OCI-LY3 (cell line): ENCODE measurements around the gene HSPA12B.

Experiments used
- CTCF ChIP-seq: fragments of 200-600, 300-600 bp; sonication (generic); IDR thresholded peaks from 2 replicates; pipeline ENCODE4 v1.5.1; 2014; ENCODE audit warnings: antibody characterized with exemption, low read length, low read depth
- EZH2phosphoT487 ChIP-seq: fragments of 200-600 bp; shearing (Covaris generic); IDR thresholded peaks from 2 replicates; pipeline ENCODE4 v1.6.1; 2018; ENCODE audit warnings: antibody characterized with exemption, mixed run types, low read depth

- peak; percentile 99 for TF ChIP-seq CTCF
- TF ChIP-seq EZH2phosphoT487: no peak
These were observed 21.6 kb upstream of the HSPA12B start for GRCh38 chr20:3710703-3711483.
